H1 (cell line): ENCODE measurements around the gene ACTG2. TPM values are rescaled to one million over a fixed set of nuclear protein-coding genes. Genes with fewer than 3 reads are reported as not detected.

Experiments used
- ASH2L ChIP-seq: fragments of 200-600, 300-600 bp; sonication (generic); IDR thresholded peaks from one replicate; pipeline ENCODE4 v1.7.1; 2017; ENCODE audit warnings: low read length
- EP300 ChIP-seq, 2 experiments: IDR thresholded peaks; 1 replicate in 1 of 2; 2 replicates in 1 of 2; pipeline ENCODE4 v1.6.1; 2011 to 2012; ENCODE audit warnings: low read depth in 2 of 2, low read length in 2 of 2, mild to moderate bottlenecking in 2 of 2, borderline replicate concordance in 1 of 2, inconsistent platforms in 1 of 2, moderate library complexity in 1 of 2
- KDM5A ChIP-seq: fragments of 200-600 bp; IDR thresholded peaks from 2 replicates; pipeline ENCODE4 v1.7.1; 2012; ENCODE audit warnings: mild to moderate bottlenecking, low read length, inconsistent platforms, mixed read lengths
- TAF1 ChIP-seq: IDR thresholded peaks from 2 replicates; pipeline ENCODE4 v1.6.1; 2011; ENCODE audit warnings: mild to moderate bottlenecking, low read depth, low read length
- USF2 ChIP-seq: IDR thresholded peaks from 2 replicates; pipeline ENCODE4 v1.6.1; 2011; ENCODE audit warnings: low read length, improper control_type of control experiment
- polyA plus RNA-seq, 7 experiments: library from polyadenylated mRNA; depleted of rRNA in 3 of 7; stranded (reverse) in 5 of 7; unstranded in 2 of 7; fragments of >200 nt in 5 of 7; fragments of 200-250 nt in 2 of 7; gene quantifications; 1 replicate in 5 of 7; 2 replicates in 1 of 7; 4 replicates in 1 of 7; pipeline versions ENCODE4 v1.2.1 to v1.2.3, GENCODE V29; 2011 to 2013; ENCODE audit warnings: missing spikeins in 2 of 7, mixed read lengths in 2 of 7
- total RNA-seq: library from RNA; stranded (reverse); fragmentation: NEBNext Ultra II Directional; extraction: Animal tissue kit (Norgen Biotek cat#: 25700); gene quantifications from 2 replicates; pipeline ENCODE4 v1.2.1, GENCODE V29; 2021

The ACTG2 gene
- total and polyA plus RNA-seq, 2 of the 8 experiments (the other 6 are each of a cell fraction or from before 2014, with no cell fraction given) = 6.2 to 13.7 TPM

- TF ChIP-seq KDM5A (no peak), ASH2L (no peak), TAF1 (no peak), EP300 (IDR thresholded peaks at IDR 0.05; ENCODE audit: borderline replicate concordance in 1 of 2, low read depth in 2 of 2, low read length in 2 of 2) (no peak), USF2 (no peak)
These were observed 8.3 kb downstream of the ACTG2 start (continued) for GRCh38 chr2:73901143-73901542.
